ENCODE results near the gene CDAN1. TPM values are rescaled to one million over a fixed set of nuclear protein-coding genes. Genes with fewer than 3 reads are reported as not detected.

Gene CDAN1
- total RNA-seq, 1 donor from 2014 or later: 8.7 TPM

- Histone ChIP-seq H3K4me3 (ENCODE audit: low read depth, low read length) (no peak overlapping the region), H3K36me3 (ENCODE audit: control insufficient read depth, insufficient read depth, low read length) (peaks cover 26% of the 10 kb centered on the region), H3K27me3 (ENCODE audit: control insufficient read depth, insufficient read depth, low read length) (no peaks in the 10 kb centered on the region)
- TF ChIP-seq CTCF (IDR thresholded peaks at IDR 0.05; ENCODE audit: insufficient read depth, low read length, severe bottlenecking): no peak
- DNase-seq (ENCODE audit: low read depth) (no peak), FAIRE-seq (no peak)
Observed at GRCh38 chr15:42731461-42731860, 5.5 kb downstream of the CDAN1 start.

- H3K36me3 ChIP-seq (ENCODE audit: control insufficient read depth, insufficient read depth, low read length): peaks cover 30% of the 10 kb centered on the region
- TF ChIP-seq CTCF (IDR thresholded peaks at IDR 0.05; ENCODE audit: insufficient read depth, low read length, severe bottlenecking): no peak
Observed at GRCh38 chr15:42730536-42730935, 6.4 kb downstream of the CDAN1 start.

GRCh38 chr15:42730135-42730534, 6.8 kb downstream of the CDAN1 start:
- DNase-seq (ENCODE audit: low read depth) (no peak), FAIRE-seq (no peak)
- H3K27me3 ChIP-seq (ENCODE audit: control insufficient read depth, insufficient read depth, low read length): no peaks in the 10 kb centered on the region
- H3K4me3 ChIP-seq (ENCODE audit: low read depth, low read length): no peak overlapping the region
- no peak for TF ChIP-seq CTCF (IDR thresholded peaks at IDR 0.05; ENCODE audit: insufficient read depth, low read length, severe bottlenecking)
- peaks cover 32% of the 10 kb centered on the region for H3K36me3 ChIP-seq (ENCODE audit: control insufficient read depth, insufficient read depth, low read length)

More at GRCh38 chr15:42730536-42730935, 6.4 kb downstream of the CDAN1 start:
- FAIRE-seq (no peak), DNase-seq (ENCODE audit: low read depth) (no peak)
- no peak overlapping the region for H3K4me3 ChIP-seq (ENCODE audit: low read depth, low read length)
- no peaks in the 10 kb centered on the region for H3K27me3 ChIP-seq (ENCODE audit: control insufficient read depth, insufficient read depth, low read length)

- H3K4me3 ChIP-seq (ENCODE audit: low read depth, low read length): no peak overlapping the region
- peaks cover 32% of the 10 kb centered on the region for H3K36me3 ChIP-seq (ENCODE audit: control insufficient read depth, insufficient read depth, low read length)
- no peak for FAIRE-seq
- TF ChIP-seq CTCF (IDR thresholded peaks at IDR 0.05; ENCODE audit: insufficient read depth, low read length, severe bottlenecking): no peak
- H3K27me3 ChIP-seq (ENCODE audit: control insufficient read depth, insufficient read depth, low read length): no peaks in the 10 kb centered on the region
- no peak for DNase-seq (ENCODE audit: low read depth)
Observed at GRCh38 chr15:42729409-42729808, 7.5 kb downstream of the CDAN1 start.

GRCh38 chr15:42728972-42729371, 8.0 kb downstream of the CDAN1 start:
- no peak for FAIRE-seq
- peaks cover 30% of the 10 kb centered on the region for H3K36me3 ChIP-seq (ENCODE audit: control insufficient read depth, insufficient read depth, low read length)
- no peak overlapping the region for H3K4me3 ChIP-seq (ENCODE audit: low read depth, low read length)
- DNase-seq (ENCODE audit: low read depth): no peak
- no peaks in the 10 kb centered on the region for H3K27me3 ChIP-seq (ENCODE audit: control insufficient read depth, insufficient read depth, low read length)
- no peak for TF ChIP-seq CTCF (IDR thresholded peaks at IDR 0.05; ENCODE audit: insufficient read depth, low read length, severe bottlenecking)

GRCh38 chr15:42728560-42728959, 8.4 kb downstream of the CDAN1 start:
- FAIRE-seq: peak; percentile 68
- peaks cover 28% of the 10 kb centered on the region for H3K36me3 ChIP-seq (ENCODE audit: control insufficient read depth, insufficient read depth, low read length)
- no peak overlapping the region for H3K4me3 ChIP-seq (ENCODE audit: low read depth, low read length)

More at GRCh38 chr15:42728560-42728959, 8.4 kb downstream of the CDAN1 start:
- no peak for DNase-seq (ENCODE audit: low read depth)
- TF ChIP-seq CTCF (IDR thresholded peaks at IDR 0.05; ENCODE audit: insufficient read depth, low read length, severe bottlenecking): no peak
- no peaks in the 10 kb centered on the region for H3K27me3 ChIP-seq (ENCODE audit: control insufficient read depth, insufficient read depth, low read length)

Measured in bronchial epithelial cell (primary cell).